Measurements from ENCODE around the gene TOMM7. TPM values are rescaled to one million over a fixed set of nuclear protein-coding genes. Genes with fewer than 3 reads are reported as not detected.

TOMM7 gene
- total and polyA plus RNA-seq, 12 donors, result 94.2 to 574 (median 275) TPM

GRCh38 chr7:22833113-22833855 is 10.6 kb upstream of the TOMM7 start:
- Histone ChIP-seq H3K4me3 (no peak overlapping the region), H3K27ac (peak overlapping the region in 1 of 5 donors; percentile 6), H3K9me3 (replicated peaks in 1 of 3) (no peaks in the 10 kb centered on the region), H3K36me3 (replicated peaks in 1 of 2) (no peaks in the 10 kb centered on the region), H3K27me3 (no peaks in the 10 kb centered on the region), H3K4me1 (replicated peaks in 1 of 2) (peaks cover 0 to 17% of the 10 kb centered on the region in 2 donors)
- DNase-seq, result no peak
- WGBS, 4 donors, result 51 to 69% (median 62%) methylated on average over 2 of the region's 2 CpGs
- TF ChIP-seq CTCF (IDR thresholded peaks at IDR 0.05), result no peak
- no peak for TF ChIP-seq POLR2A (IDR thresholded peaks at IDR 0.05)
- intact Hi-C loops (cut with DNase I), result no loop called here

- intact Hi-C loops (cut with DNase I), result no loop called here
- H3K27me3 ChIP-seq, result no peaks in the 10 kb centered on the region
- WGBS, 4 donors, result 93 to 98% (median 94%) methylated on average over 3 of the region's 3 CpGs
- H3K4me3 ChIP-seq, result no peak overlapping the region
- H3K27ac ChIP-seq, result no peak overlapping the region
- no peak for DNase-seq
- no peak for TF ChIP-seq CTCF (IDR thresholded peaks at IDR 0.05)
- TF ChIP-seq POLR2A (IDR thresholded peaks at IDR 0.05), result no peak
- H3K36me3 ChIP-seq (replicated peaks in 1 of 2), result no peaks in the 10 kb centered on the region
- peaks cover 0 to 17% of the 10 kb centered on the region in 2 donors for H3K4me1 ChIP-seq (replicated peaks in 1 of 2)
- no peaks in the 10 kb centered on the region for H3K9me3 ChIP-seq (replicated peaks in 1 of 3)
Observed at GRCh38 chr7:22832401-22832800, 9.8 kb upstream of the TOMM7 start.

- no peak for DNase-seq
- Histone ChIP-seq H3K4me3 (no peak overlapping the region), H3K27me3 (no peaks in the 10 kb centered on the region), H3K27ac (no peak overlapping the region), H3K4me1 (replicated peaks in 1 of 2) (peaks cover 0 to 17% of the 10 kb centered on the region in 2 donors), H3K36me3 (replicated peaks in 1 of 2) (no peaks in the 10 kb centered on the region), H3K9me3 (replicated peaks in 1 of 3) (no peaks in the 10 kb centered on the region)
- 76 to 87% (median 83%) methylated on average over 5 of the region's 5 CpGs for WGBS, 4 donors
- intact Hi-C loops (cut with DNase I), result no loop called here
- TF ChIP-seq CTCF (IDR thresholded peaks at IDR 0.05) (no peak), POLR2A (IDR thresholded peaks at IDR 0.05) (no peak)
Observed at GRCh38 chr7:22831602-22832305, 9.1 kb upstream of the TOMM7 start.

GRCh38 chr7:22827563-22827962 is 4.9 kb upstream of the TOMM7 start:
- intact Hi-C loops (cut with DNase I), result no loop called here
- peaks cover 4 to 5% of the 10 kb centered on the region in 2 donors for H3K4me1 ChIP-seq (replicated peaks in 1 of 2)
- no peaks in the 10 kb centered on the region for H3K27me3 ChIP-seq
- H3K27ac ChIP-seq, result no peak overlapping the region
- no peak for DNase-seq
- H3K9me3 ChIP-seq (replicated peaks in 1 of 3), result no peaks in the 10 kb centered on the region
- TF ChIP-seq CTCF (IDR thresholded peaks at IDR 0.05) (no peak), POLR2A (IDR thresholded peaks at IDR 0.05) (no peak)
- no peaks in the 10 kb centered on the region for H3K36me3 ChIP-seq (replicated peaks in 1 of 2)
- no peak overlapping the region for H3K4me3 ChIP-seq
